Measurements from ENCODE around the gene CAMTA1. TPM values are rescaled to one million over a fixed set of nuclear protein-coding genes. Genes with fewer than 3 reads are reported as not detected.

CAMTA1 gene
- total RNA-seq, 1 donor from 2014 or later = 268 TPM

DNA sequence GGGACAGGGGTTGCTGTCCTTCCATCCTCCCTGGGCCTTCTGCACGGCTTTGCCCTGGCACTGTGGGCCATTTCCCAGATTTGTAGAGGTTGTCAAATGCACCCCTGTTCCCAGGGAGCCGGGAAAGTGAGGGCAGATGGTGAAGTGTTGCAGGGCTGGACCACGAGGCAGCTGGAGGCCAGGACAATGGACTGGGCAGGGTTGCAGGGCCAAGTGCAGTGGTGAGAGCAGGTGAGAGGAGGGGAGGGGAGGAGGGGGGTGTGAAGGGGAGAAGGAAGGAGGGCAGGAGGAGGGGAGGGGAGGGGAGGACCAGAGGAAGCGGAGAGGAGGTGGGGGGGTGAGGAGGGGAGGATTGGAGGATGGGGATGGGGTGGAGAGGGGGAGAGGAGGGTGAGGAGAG, 443.9 kb downstream of the CAMTA1 start:
- no peak for DNase-seq (ENCODE audit: low spot score)
- Histone ChIP-seq H3K27me3 (no peaks in the 10 kb centered on the region), H3K27ac (no peak overlapping the region), H3K4me2 (no peak overlapping the region), H3F3A (ENCODE audit: low read depth) (no peaks in the 10 kb centered on the region), H3K79me2 (ENCODE audit: low read depth) (no peaks in the 10 kb centered on the region), H2AFZ (replicated peaks) (no peak overlapping the region), H3K36me3 (no peaks in the 10 kb centered on the region), H4K20me1 (ENCODE audit: low read depth) (no peaks in the 10 kb centered on the region), H3K9me3 (ENCODE audit: low read depth) (no peaks in the 10 kb centered on the region), H3K4me1 (peaks cover 25% of the 10 kb centered on the region), H3K9ac (no peak overlapping the region), H3K4me3 (no peak overlapping the region)
- TF ChIP-seq, protein P1, sequence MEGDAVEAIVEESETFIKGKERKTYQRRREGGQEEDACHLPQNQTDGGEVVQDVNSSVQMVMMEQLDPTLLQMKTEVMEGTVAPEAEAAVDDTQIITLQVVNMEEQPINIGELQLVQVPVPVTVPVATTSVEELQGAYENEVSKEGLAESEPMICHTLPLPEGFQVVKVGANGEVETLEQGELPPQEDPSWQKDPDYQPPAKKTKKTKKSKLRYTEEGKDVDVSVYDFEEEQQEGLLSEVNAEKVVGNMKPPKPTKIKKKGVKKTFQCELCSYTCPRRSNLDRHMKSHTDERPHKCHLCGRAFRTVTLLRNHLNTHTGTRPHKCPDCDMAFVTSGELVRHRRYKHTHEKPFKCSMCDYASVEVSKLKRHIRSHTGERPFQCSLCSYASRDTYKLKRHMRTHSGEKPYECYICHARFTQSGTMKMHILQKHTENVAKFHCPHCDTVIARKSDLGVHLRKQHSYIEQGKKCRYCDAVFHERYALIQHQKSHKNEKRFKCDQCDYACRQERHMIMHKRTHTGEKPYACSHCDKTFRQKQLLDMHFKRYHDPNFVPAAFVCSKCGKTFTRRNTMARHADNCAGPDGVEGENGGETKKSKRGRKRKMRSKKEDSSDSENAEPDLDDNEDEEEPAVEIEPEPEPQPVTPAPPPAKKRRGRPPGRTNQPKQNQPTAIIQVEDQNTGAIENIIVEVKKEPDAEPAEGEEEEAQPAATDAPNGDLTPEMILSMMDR (IDR thresholded peaks at IDR 0.05) = no peak
- no peak for TF ChIP-seq EZH2 (IDR thresholded peaks at IDR 0.05)
- TF ChIP-seq EZH2phosphoT487 (IDR thresholded peaks at IDR 0.05) = no peak
- Mint-ChIP-seq H3K27me3 (ENCODE audit: insufficient read depth, low read depth) (peaks cover 8% of the 10 kb centered on the region), H3K4me3 (no peak overlapping the region), H3K9me3 (peaks cover 2% of the 10 kb centered on the region), H3K4me1 (peaks cover 36% of the 10 kb centered on the region), H3K27ac (no peak overlapping the region), H3K36me3 (no peaks in the 10 kb centered on the region)

DNA sequence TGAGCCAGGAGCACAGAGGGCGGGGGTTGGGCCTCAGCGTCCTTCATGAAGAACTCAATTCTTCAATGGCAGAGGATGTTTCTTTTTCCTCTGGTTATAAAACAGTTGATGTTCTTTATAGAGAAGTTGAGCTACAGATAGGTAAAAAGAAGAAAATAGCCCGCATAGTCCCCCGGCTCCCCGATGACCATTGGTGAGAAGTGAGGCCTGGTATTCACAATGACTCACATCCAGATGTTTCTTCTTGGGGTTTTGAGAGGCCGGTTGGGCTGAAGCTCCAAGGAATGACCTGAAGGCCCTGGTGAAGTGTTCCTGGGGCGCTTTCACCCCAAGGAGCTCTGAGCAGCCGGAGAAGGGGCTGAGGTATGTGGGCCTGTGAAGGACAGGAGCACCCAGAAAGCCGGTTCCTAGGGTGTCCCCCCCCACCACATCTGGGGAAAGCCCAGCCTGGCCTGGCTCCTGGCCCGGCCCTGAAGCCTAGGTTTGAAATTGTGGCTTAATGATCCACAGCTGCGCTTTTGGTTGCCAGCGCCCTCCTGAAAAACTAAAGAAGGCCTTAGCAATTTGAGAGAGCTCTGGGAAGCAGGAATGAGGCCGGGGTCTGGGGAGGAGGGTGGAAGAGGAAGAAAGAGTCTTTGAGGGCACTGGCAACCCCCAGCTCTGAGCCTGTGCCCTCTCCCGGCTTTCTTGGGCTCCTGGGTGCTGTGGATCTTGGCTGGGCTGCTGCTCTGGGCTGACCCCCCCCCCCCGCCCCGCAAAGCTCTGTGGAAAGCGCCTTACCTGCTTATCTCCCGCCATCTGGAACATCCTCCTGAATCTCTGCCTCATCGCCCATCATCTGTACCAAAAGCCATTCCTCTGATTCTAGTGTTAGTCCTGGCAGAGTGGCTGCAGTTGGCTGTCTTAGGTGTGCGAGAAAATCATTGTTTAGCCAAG, 444.7 kb downstream of the CAMTA1 start:
- H3K27ac ChIP-seq = no peak overlapping the region
- H3K9ac ChIP-seq = no peak overlapping the region
- TF ChIP-seq, protein P1 (IDR thresholded peaks at IDR 0.05) = no peak
- no peak for TF ChIP-seq EZH2 (IDR thresholded peaks at IDR 0.05)
- no peak for TF ChIP-seq EZH2phosphoT487 (IDR thresholded peaks at IDR 0.05)
- H2AFZ ChIP-seq (replicated peaks) = no peak overlapping the region
- no peaks in the 10 kb centered on the region for H3K9me3 ChIP-seq (ENCODE audit: low read depth)
- peaks cover 2% of the 10 kb centered on the region for H3K9me3 Mint-ChIP-seq
- H3K79me2 ChIP-seq (ENCODE audit: low read depth) = no peaks in the 10 kb centered on the region
- H3K27me3 Mint-ChIP-seq (ENCODE audit: insufficient read depth, low read depth) = peaks cover 8% of the 10 kb centered on the region
- H3K36me3 ChIP-seq = no peaks in the 10 kb centered on the region
- no peak overlapping the region for H3K4me2 ChIP-seq
- DNase-seq (ENCODE audit: low spot score) = no peak
- H3K36me3 Mint-ChIP-seq = no peaks in the 10 kb centered on the region
- H3F3A ChIP-seq (ENCODE audit: low read depth) = no peaks in the 10 kb centered on the region
- H3K4me3 ChIP-seq = no peak overlapping the region
- peaks cover 36% of the 10 kb centered on the region for H3K4me1 Mint-ChIP-seq
- no peaks in the 10 kb centered on the region for H3K27me3 ChIP-seq
- H3K27ac Mint-ChIP-seq = no peak overlapping the region
- H4K20me1 ChIP-seq (ENCODE audit: low read depth) = no peaks in the 10 kb centered on the region
- no peak overlapping the region for H3K4me3 Mint-ChIP-seq
- peaks cover 25% of the 10 kb centered on the region for H3K4me1 ChIP-seq

DNA sequence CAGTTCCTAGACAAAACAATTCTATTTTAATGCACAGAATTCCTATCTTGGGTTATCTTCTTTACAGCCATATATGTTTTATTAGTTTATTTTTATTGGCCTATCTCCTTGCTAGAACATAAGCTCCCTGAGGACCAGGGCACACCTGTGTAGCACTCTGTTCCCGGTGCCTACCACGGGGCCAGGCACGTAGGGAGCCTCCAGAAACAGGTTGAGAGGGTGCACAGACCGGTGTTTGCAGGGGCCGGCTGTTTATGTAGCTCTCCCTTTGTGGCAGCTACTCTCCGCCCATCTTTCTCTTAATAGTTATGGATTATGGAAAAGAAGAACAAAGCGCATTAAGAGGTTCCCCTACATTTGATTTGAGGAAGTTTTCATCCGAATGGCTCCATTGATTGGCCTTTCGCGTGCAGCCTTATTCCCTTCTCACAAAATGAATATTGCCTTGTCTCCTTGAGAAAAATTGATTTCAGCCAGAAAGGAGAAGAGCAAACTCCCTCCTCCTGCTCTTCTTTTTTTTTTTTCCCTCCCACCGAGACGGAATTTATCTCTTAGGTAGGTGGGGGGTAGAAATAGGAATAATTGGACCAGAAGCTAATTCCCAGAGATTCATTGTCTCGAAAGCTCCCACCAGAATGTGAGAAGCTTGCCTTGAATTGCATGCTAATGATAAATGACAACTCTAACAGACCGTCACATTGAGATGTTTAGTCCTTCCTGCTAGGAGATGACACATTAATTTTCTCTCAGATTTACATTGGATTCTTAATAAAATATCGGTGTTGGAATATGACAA, 447.4 kb downstream of the CAMTA1 start:
- Histone ChIP-seq H3K9me3 (ENCODE audit: low read depth) (no peaks in the 10 kb centered on the region), H2AFZ (replicated peaks) (no peak overlapping the region), H3K4me2 (peak overlapping the region; percentile 15), H3K27ac (no peak overlapping the region), H3K36me3 (no peaks in the 10 kb centered on the region), H3F3A (ENCODE audit: low read depth) (no peaks in the 10 kb centered on the region), H3K27me3 (no peaks in the 10 kb centered on the region), H3K4me1 (peaks cover 25% of the 10 kb centered on the region), H3K79me2 (ENCODE audit: low read depth) (no peaks in the 10 kb centered on the region), H3K4me3 (no peak overlapping the region), H3K9ac (no peak overlapping the region), H4K20me1 (ENCODE audit: low read depth) (no peaks in the 10 kb centered on the region)
- Mint-ChIP-seq H3K4me3 (no peak overlapping the region), H3K9me3 (peaks cover 2% of the 10 kb centered on the region), H3K36me3 (no peaks in the 10 kb centered on the region), H3K27me3 (ENCODE audit: insufficient read depth, low read depth) (peaks cover 6% of the 10 kb centered on the region), H3K27ac (no peak overlapping the region), H3K4me1 (peaks cover 39% of the 10 kb centered on the region)
- no peak for TF ChIP-seq EZH2phosphoT487 (IDR thresholded peaks at IDR 0.05)
- no peak for TF ChIP-seq EZH2 (IDR thresholded peaks at IDR 0.05)
- TF ChIP-seq, protein P1 (IDR thresholded peaks at IDR 0.05) = no peak
- no peak for DNase-seq (ENCODE audit: low spot score)

Measured in neural progenitor cell (in vitro differentiated cells).